Nephron progenitor cell (in vitro differentiated cells): ENCODE measurements around the gene ACAD10.
A peak's percentile ranks its signal among the peaks of the same experiment; 100 is the strongest.

Source experiments
- DNase-seq: peaks from one replicate; pipeline ENCODE4 v3.0.0; 2021
- H3K27ac Mint-ChIP-seq: 2 replicates; pipeline ENCODE4 v1.8.0; 2021; ENCODE audit warnings: mild to moderate bottlenecking, moderate library complexity, mixed read lengths
- H3K27me3 Mint-ChIP-seq: 2 replicates; pipeline ENCODE4 v1.8.0; 2021; ENCODE audit warnings: mild to moderate bottlenecking, low read depth, mixed read lengths; ENCODE audit not compliant: poor library complexity
- H3K36me3 Mint-ChIP-seq: 2 replicates; pipeline ENCODE4 v1.8.0; 2021; ENCODE audit warnings: low read depth, mixed read lengths
- H3K4me1 Mint-ChIP-seq: 2 replicates; pipeline ENCODE4 v1.8.0; 2021; ENCODE audit warnings: mixed read lengths
- H3K4me3 Mint-ChIP-seq: 2 replicates; pipeline ENCODE4 v1.8.0; 2021; ENCODE audit warnings: mild to moderate bottlenecking, moderate library complexity, mixed read lengths
- H3K9me3 Mint-ChIP-seq: 2 replicates; pipeline ENCODE4 v1.8.0; 2021; ENCODE audit warnings: mild to moderate bottlenecking, moderate library complexity, mixed read lengths
- CTCF ChIP-seq: fragments of 200-600 bp; sonication (generic); IDR thresholded peaks from 2 replicates; pipeline ENCODE4 v1.5.0; 2021; ENCODE audit warnings: antibody characterized with exemption

Gene ACAD10

DNA sequence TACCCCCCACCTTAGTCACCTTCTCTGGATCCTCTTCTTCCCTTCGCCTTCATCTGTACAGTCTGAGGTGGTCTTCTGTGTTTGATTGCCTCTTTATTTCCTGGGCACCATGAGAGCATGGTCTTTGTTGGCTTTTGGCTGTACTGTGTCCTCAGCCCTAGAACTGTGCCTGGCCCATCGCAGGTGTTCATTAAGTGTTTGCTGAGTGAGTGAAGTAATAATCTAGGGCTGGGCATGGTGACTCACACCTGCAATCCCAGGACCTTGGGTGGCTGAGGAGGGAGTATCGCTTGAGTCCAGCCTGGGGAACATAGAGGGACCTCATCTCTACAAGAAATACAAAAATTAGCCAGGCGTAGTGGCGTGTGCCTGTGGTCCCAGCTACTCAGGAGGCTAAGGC is 94.8 kb downstream of the ACAD10 start:
- H3K4me1 Mint-ChIP-seq: peaks cover 22% of the 10 kb centered on the region
- peaks cover 43% of the 10 kb centered on the region for H3K36me3 Mint-ChIP-seq
- peaks cover 3% of the 10 kb centered on the region for H3K27me3 Mint-ChIP-seq
- no peak for TF ChIP-seq CTCF
- H3K9me3 Mint-ChIP-seq: peaks cover 3% of the 10 kb centered on the region
- no peak overlapping the region for H3K4me3 Mint-ChIP-seq
- DNase-seq: no peak
- peak overlapping the region; percentile 9 for H3K27ac Mint-ChIP-seq

GRCh38 chr12:111781085-111781658 is 95.3 kb downstream of the ACAD10 start:
- no peaks in the 10 kb centered on the region for H3K27me3 Mint-ChIP-seq
- no peak overlapping the region for H3K4me3 Mint-ChIP-seq
- TF ChIP-seq CTCF: no peak
- no peak overlapping the region for H3K27ac Mint-ChIP-seq
- H3K4me1 Mint-ChIP-seq: peaks cover 16% of the 10 kb centered on the region
- H3K36me3 Mint-ChIP-seq: peaks cover 48% of the 10 kb centered on the region
- no peak for DNase-seq
- H3K9me3 Mint-ChIP-seq: peaks cover 3% of the 10 kb centered on the region

- H3K4me3 Mint-ChIP-seq: no peak overlapping the region
- peaks cover 50% of the 10 kb centered on the region for H3K36me3 Mint-ChIP-seq
- peaks cover 3% of the 10 kb centered on the region for H3K9me3 Mint-ChIP-seq
- no peaks in the 10 kb centered on the region for H3K27me3 Mint-ChIP-seq
- TF ChIP-seq CTCF: no peak
- no peak for DNase-seq
- H3K27ac Mint-ChIP-seq: no peak overlapping the region
- H3K4me1 Mint-ChIP-seq: no peaks in the 10 kb centered on the region
Observed at GRCh38 chr12:111783046-111783445, 97.2 kb downstream of the ACAD10 start.

- Mint-ChIP-seq H3K36me3 (peaks cover 55% of the 10 kb centered on the region), H3K9me3 (peaks cover 3% of the 10 kb centered on the region), H3K4me1 (no peaks in the 10 kb centered on the region), H3K27ac (peak overlapping the region; percentile 66), H3K4me3 (no peak overlapping the region), H3K27me3 (no peaks in the 10 kb centered on the region)
- no peak for TF ChIP-seq CTCF
- DNase-seq: no peak
Observed at GRCh38 chr12:111784953-111785352, 99.1 kb downstream of the ACAD10 start.

DNA sequence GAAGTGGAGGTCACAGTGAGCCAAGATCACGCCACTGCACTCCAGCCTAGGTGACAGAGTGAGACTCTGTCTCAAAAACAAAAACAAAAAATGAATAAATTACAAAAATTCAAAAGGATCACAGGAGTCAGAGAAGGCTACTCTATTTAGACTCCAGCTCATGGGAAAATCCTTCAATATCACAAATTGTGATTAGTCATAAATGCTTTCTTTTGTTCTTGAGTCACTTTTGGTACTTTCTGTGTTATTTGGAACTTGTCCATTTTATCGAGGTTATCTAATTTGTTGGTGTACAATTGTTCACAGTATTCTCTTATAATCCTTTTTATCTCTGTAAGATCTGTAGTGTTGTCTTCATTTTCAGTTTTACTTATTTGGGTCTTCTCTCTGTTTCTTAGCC is 99.8 kb downstream of the ACAD10 start:
- Mint-ChIP-seq H3K4me3 (no peak overlapping the region), H3K4me1 (no peaks in the 10 kb centered on the region), H3K9me3 (peaks cover 2% of the 10 kb centered on the region), H3K27me3 (no peaks in the 10 kb centered on the region), H3K27ac (no peak overlapping the region), H3K36me3 (peaks cover 49% of the 10 kb centered on the region)
- TF ChIP-seq CTCF: no peak
- no peak for DNase-seq

GRCh38 chr12:111788178-111788654 is 102.4 kb downstream of the ACAD10 start:
- no peak overlapping the region for H3K27ac Mint-ChIP-seq
- no peak for DNase-seq
- H3K9me3 Mint-ChIP-seq: no peaks in the 10 kb centered on the region
- H3K36me3 Mint-ChIP-seq: peaks cover 34% of the 10 kb centered on the region
- no peaks in the 10 kb centered on the region for H3K27me3 Mint-ChIP-seq
- no peaks in the 10 kb centered on the region for H3K4me1 Mint-ChIP-seq
- H3K4me3 Mint-ChIP-seq: no peak overlapping the region
- TF ChIP-seq CTCF: no peak
